HFFc6 (cell line): ENCODE data around the gene RANBP17. TPM values are rescaled to one million over a fixed set of nuclear protein-coding genes. Genes with fewer than 3 reads are reported as not detected.

ENCODE experiments used
- DNase-seq: peaks from one replicate; pipeline ENCODE4 v3.0.0-alpha.2; 2018
- H3K27ac Mint-ChIP-seq: 2 replicates; pipeline ENCODE4 v1.8.0; 2020; ENCODE audit warnings: mild to moderate bottlenecking, mixed read lengths
- H3K27me3 Mint-ChIP-seq: 2 replicates; pipeline ENCODE4 v1.8.0; 2021; ENCODE audit warnings: mild to moderate bottlenecking, moderate library complexity, mixed read lengths; ENCODE audit not compliant: insufficient read depth
- H3K36me3 Mint-ChIP-seq: 2 replicates; pipeline ENCODE4 v1.8.0; 2021; ENCODE audit warnings: low read depth, mixed read lengths
- H3K4me1 Mint-ChIP-seq: 2 replicates; pipeline ENCODE4 v1.8.0; 2020; ENCODE audit warnings: low read depth, mixed read lengths
- H3K4me3 Mint-ChIP-seq: 2 replicates; pipeline ENCODE4 v1.8.0; 2020; ENCODE audit warnings: mild to moderate bottlenecking, moderate library complexity, mixed read lengths
- H3K9me3 Mint-ChIP-seq: 2 replicates; pipeline ENCODE4 v1.8.0; 2020; ENCODE audit warnings: mild to moderate bottlenecking, mixed read lengths
- CTCF ChIP-seq: fragments of 200-600 bp; sonication (generic); IDR thresholded peaks from 2 replicates; pipeline ENCODE4 v1.5.0; 2021; ENCODE audit warnings: antibody characterized with exemption, mild to moderate bottlenecking
- total RNA-seq, 6 experiments: library from RNA; stranded (reverse); fragmentation: NEBNext Ultra II Directional; extraction: Animal tissue kit (Norgen Biotek cat#: 25700); gene quantifications; 2 replicates in 1 of 6; 3 replicates in 5 of 6; pipeline ENCODE4 v1.2.3, GENCODE V29; 2021

The RANBP17 gene
- total RNA-seq, 6 experiments from 2014 or later: 3.3 to 7.2 (median 4.9) TPM

GRCh38 chr5:170937914-170938313 is 76.1 kb downstream of the RANBP17 start:
- DNase-seq: no peak
- TF ChIP-seq CTCF: no peak
- H3K27me3 Mint-ChIP-seq: no peaks in the 10 kb centered on the region
- H3K27ac Mint-ChIP-seq: no peak overlapping the region
- no peak overlapping the region for H3K4me3 Mint-ChIP-seq
- no peaks in the 10 kb centered on the region for H3K4me1 Mint-ChIP-seq
- peaks cover 24% of the 10 kb centered on the region for H3K36me3 Mint-ChIP-seq
- peaks cover 5% of the 10 kb centered on the region for H3K9me3 Mint-ChIP-seq

GRCh38 chr5:170939178-170939577 is 77.4 kb downstream of the RANBP17 start:
- Mint-ChIP-seq H3K36me3 (peaks cover 19% of the 10 kb centered on the region), H3K9me3 (peaks cover 5% of the 10 kb centered on the region), H3K27me3 (no peaks in the 10 kb centered on the region), H3K27ac (no peak overlapping the region), H3K4me3 (no peak overlapping the region), H3K4me1 (no peaks in the 10 kb centered on the region)
- no peak for DNase-seq
- TF ChIP-seq CTCF: no peak

- H3K27ac Mint-ChIP-seq: no peak overlapping the region
- no peaks in the 10 kb centered on the region for H3K4me1 Mint-ChIP-seq
- H3K4me3 Mint-ChIP-seq: no peak overlapping the region
- no peak for TF ChIP-seq CTCF
- DNase-seq: no peak
- peaks cover 12% of the 10 kb centered on the region; the same call in 1 of the 2 replicates for H3K36me3 Mint-ChIP-seq
- H3K9me3 Mint-ChIP-seq: no peaks in the 10 kb centered on the region
- H3K27me3 Mint-ChIP-seq: no peaks in the 10 kb centered on the region
Measured at GRCh38 chr5:170941788-170942187, 80.0 kb downstream of the RANBP17 start.

GRCh38 chr5:170945275-170945674 is 83.5 kb downstream of the RANBP17 start:
- DNase-seq: no peak
- Mint-ChIP-seq H3K4me3 (no peak overlapping the region), H3K9me3 (no peaks in the 10 kb centered on the region), H3K27ac (no peak overlapping the region), H3K27me3 (no peaks in the 10 kb centered on the region), H3K36me3 (no peaks in the 10 kb centered on the region), H3K4me1 (no peaks in the 10 kb centered on the region)
- no peak for TF ChIP-seq CTCF

- Mint-ChIP-seq H3K27me3 (no peaks in the 10 kb centered on the region), H3K27ac (no peak overlapping the region), H3K36me3 (no peaks in the 10 kb centered on the region; the same call in 1 of the 2 replicates), H3K4me3 (no peak overlapping the region), H3K9me3 (no peaks in the 10 kb centered on the region; the same call in 1 of the 2 replicates), H3K4me1 (no peaks in the 10 kb centered on the region)
- no peak for TF ChIP-seq CTCF
- DNase-seq: no peak
Measured at GRCh38 chr5:170960567-170960966, 98.7 kb downstream of the RANBP17 start.

- no peaks in the 10 kb centered on the region for H3K27me3 Mint-ChIP-seq
- H3K4me3 Mint-ChIP-seq: no peak overlapping the region
- no peak overlapping the region for H3K27ac Mint-ChIP-seq
- TF ChIP-seq CTCF: no peak
- no peaks in the 10 kb centered on the region for H3K4me1 Mint-ChIP-seq
- no peaks in the 10 kb centered on the region; the same call in 1 of the 2 replicates for H3K36me3 Mint-ChIP-seq
- no peak for DNase-seq
- no peaks in the 10 kb centered on the region; the same call in 1 of the 2 replicates for H3K9me3 Mint-ChIP-seq
Measured at GRCh38 chr5:170963521-170963920, 101.7 kb downstream of the RANBP17 start.
